Measurements from ENCODE around the gene RASL12. TPM values are rescaled to one million over a fixed set of nuclear protein-coding genes. Genes with fewer than 3 reads are reported as not detected.
A peak's percentile ranks its signal among the peaks of the same experiment; 100 is the strongest.

RASL12 gene
- total and polyA plus RNA-seq, 2 of the 4 experiments (the other 2 are of a cell fraction), result 0.18 to 0.22 TPM

DNA sequence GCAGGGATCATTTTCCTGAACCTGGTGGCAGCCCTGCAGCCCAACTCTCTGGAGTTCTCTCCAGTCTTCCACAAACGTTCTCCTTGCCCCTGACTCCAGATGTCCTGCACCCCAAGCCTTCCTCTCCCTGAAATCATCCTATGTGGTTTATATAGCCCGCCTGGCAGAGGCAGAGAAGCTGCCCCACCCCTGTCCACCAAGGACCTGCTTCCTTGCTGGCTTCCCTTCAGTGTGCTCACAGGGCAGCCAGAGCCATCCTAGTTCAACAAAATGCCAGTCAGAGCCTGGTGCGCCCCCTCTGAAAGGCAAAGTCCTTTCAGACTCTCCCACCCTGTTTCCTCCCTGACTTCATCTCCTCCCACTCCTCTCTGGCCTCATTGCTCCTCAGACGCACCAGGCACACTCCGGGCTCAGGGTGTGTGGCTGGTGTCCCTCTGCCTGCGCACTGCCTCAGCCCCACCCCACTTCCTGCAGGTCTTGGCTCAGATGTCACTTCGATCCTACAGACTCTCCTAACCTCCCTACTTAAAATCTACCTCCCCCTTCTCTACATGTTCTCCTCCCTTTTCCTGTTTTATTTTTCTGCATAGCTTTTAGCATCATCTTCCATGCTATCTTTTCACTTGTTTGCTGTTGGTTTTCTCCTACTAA, 14.6 kb upstream of the RASL12 start:
- BruUV-seq (replicated peaks), result no TSS peak
- Histone ChIP-seq H3K56ac (ENCODE audit: extremely low read depth, insufficient read depth, low read length) (no peak overlapping the region), H3K4me2 (ENCODE audit: low read depth, low read length) (no peak overlapping the region), H3K27ac (ENCODE audit: insufficient read depth, low read length) (no peak overlapping the region), H3K36me3 (ENCODE audit: control insufficient read depth, insufficient read depth, low read length) (no peaks in the 10 kb centered on the region), H2AFZ (replicated peaks; ENCODE audit: low read length, poor library complexity) (peak overlapping the region; percentile 48), H3K9ac (ENCODE audit: low read depth, low read length) (no peak overlapping the region), H2BK15ac (ENCODE audit: low read depth, low read length) (no peak overlapping the region), H2BK5ac (ENCODE audit: low read depth, low read length, poor library complexity, severe bottlenecking) (no peak overlapping the region), H2BK120ac (ENCODE audit: low read depth, low read length) (peak overlapping the region; percentile 53; the same call in 1 of the 2 replicates), H3K23ac (ENCODE audit: low read depth, low read length) (no peak overlapping the region), H4K91ac (ENCODE audit: insufficient read depth, low read depth, low read length) (no peak overlapping the region), H3K27me3 (ENCODE audit: control insufficient read depth, insufficient read depth, low read length) (peaks cover 61% of the 10 kb centered on the region), H3K9me1 (ENCODE audit: insufficient read depth, low read length) (no peaks in the 10 kb centered on the region), H3K4me3 (ENCODE audit: insufficient read depth, low read depth, low read length) (no peak overlapping the region), H2BK20ac (ENCODE audit: low read depth, low read length) (no peak overlapping the region), H4K20me1 (ENCODE audit: insufficient read depth, low read length) (no peaks in the 10 kb centered on the region; the same call in none of the 2 replicates), H3K79me1 (ENCODE audit: low read depth in 1 of 2, low read length in 2 of 2) (no peaks in the 10 kb centered on the region), H2AK9ac (replicated peaks; ENCODE audit: low read depth, low read length, poor library complexity) (peak overlapping the region; percentile 43), H4K8ac (ENCODE audit: low read depth in 2 of 2, low read length in 2 of 2) (no peak overlapping the region), H3K14ac (replicated peaks; ENCODE audit: low read depth, low read length) (peak overlapping the region; percentile 46; the same call in 1 of the 2 replicates), H3K4me1 (ENCODE audit: control insufficient read depth, insufficient read depth, low read length) (peaks cover 19% of the 10 kb centered on the region; the same call in 1 of the 2 replicates), H2AK5ac (ENCODE audit: low read depth, low read length) (peak overlapping the region; percentile 86), H4K5ac (ENCODE audit: low read depth, low read length) (no peak overlapping the region), H3K4ac (ENCODE audit: low read depth, low read length) (0 out of 2 replicates have a peak overlapping the region, but pooled peaks have one; percentile 33), H3K18ac (ENCODE audit: low read depth, low read length) (no peak overlapping the region; the same call in 1 of the 2 replicates), H3K9me3 (ENCODE audit: control insufficient read depth, insufficient read depth, low read length) (no peaks in the 10 kb centered on the region)
- dilution Hi-C loops (cut with HindIII; ENCODE audit: low sequenced_read_pairs, unreplicated experiment), result no loop called here
- no peak for ATAC-seq (ENCODE audit: low read depth)
- DNase-seq, result no peak
- intact Hi-C loops (cut with micrococcal nuclease), result no loop called here
- 42% methylated on average over 3 of the region's 7 CpGs; no CpG with 5 or more reads in 1 of the 2 experiments for WGBS, 2 experiments (ENCODE audit: extremely low coverage in 2 of 2, insufficient read length in 1 of 2)
- ChIA-PET POLR2A (ENCODE audit: unreplicated experiment) (no interaction called here), CTCF (interaction anchor here (0.6 to 4.4 kb wide), 9 partner anchors 8 to 48 kb away, joined by 3 to 74 read pairs (median 6); no protein-coding TSS in a partner anchor)
- TF ChIP-seq MAZ (IDR thresholded peaks at IDR 0.05; ENCODE audit: borderline replicate concordance, low read depth, low read length) (no peak), RAD21 (IDR thresholded peaks at IDR 0.05; ENCODE audit: low read length) (no peak), POLR2A (IDR thresholded peaks at IDR 0.05; ENCODE audit: low read depth, low read length) (no peak), SMC3 (IDR thresholded peaks at IDR 0.05; ENCODE audit: low read depth, low read length) (no peak), MXI1 (IDR thresholded peaks at IDR 0.05; ENCODE audit: borderline replicate concordance, low read depth, low read length) (no peak), CEBPB (IDR thresholded peaks at IDR 0.05; ENCODE audit: low read depth, low read length) (no peak)
- TF ChIP-seq, protein P1, sequence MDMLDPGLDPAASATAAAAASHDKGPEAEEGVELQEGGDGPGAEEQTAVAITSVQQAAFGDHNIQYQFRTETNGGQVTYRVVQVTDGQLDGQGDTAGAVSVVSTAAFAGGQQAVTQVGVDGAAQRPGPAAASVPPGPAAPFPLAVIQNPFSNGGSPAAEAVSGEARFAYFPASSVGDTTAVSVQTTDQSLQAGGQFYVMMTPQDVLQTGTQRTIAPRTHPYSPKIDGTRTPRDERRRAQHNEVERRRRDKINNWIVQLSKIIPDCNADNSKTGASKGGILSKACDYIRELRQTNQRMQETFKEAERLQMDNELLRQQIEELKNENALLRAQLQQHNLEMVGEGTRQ (IDR thresholded peaks at IDR 0.05; ENCODE audit: low read depth, low read length), result no peak
- in situ Hi-C loops (cut with MboI; ENCODE audit: low sequenced_read_pairs), result loop anchor here (10.0 kb wide), 1 partner anchor 48 kb away; no protein-coding TSS in a partner anchor

Measured in IMR-90 (cell line).